Muscle layer of duodenum (tissue), 2 donors: ENCODE data around the gene ACE2.

Experiments used
- H3K27ac ChIP-seq: one replicate; pipeline ENCODE4 v1.7.0; 2013; ENCODE audit warnings: mild to moderate bottlenecking, low read length
- H3K27me3 ChIP-seq: one replicate; pipeline ENCODE4 v1.7.0; 2013; ENCODE audit warnings: low read depth, mild to moderate bottlenecking, control low read depth, low read length
- H3K36me3 ChIP-seq, 2 donors: one replicate each; pipeline ENCODE4 v1.7.0; 2013; ENCODE audit warnings: low read length in 2 of 2, control low read depth in 1 of 2, mild to moderate bottlenecking in 1 of 2; ENCODE audit not compliant: insufficient read depth in 2 of 2, control insufficient read depth in 1 of 2
- H3K4me1 ChIP-seq, 2 donors: one replicate each; pipeline ENCODE4 v1.7.0; 2013; ENCODE audit warnings: low read length in 2 of 2, mild to moderate bottlenecking in 2 of 2, control low read depth in 1 of 2, moderate library complexity in 1 of 2; ENCODE audit not compliant: insufficient read depth in 2 of 2, control insufficient read depth in 1 of 2
- H3K4me3 ChIP-seq, 2 donors: one replicate each; pipeline ENCODE4 v1.7.0; 2013; ENCODE audit warnings: low read length in 2 of 2, low read depth in 1 of 2, mild to moderate bottlenecking in 1 of 2
- H3K9me3 ChIP-seq, 2 donors: one replicate each; pipeline ENCODE4 v1.7.0; 2013; ENCODE audit warnings: low read length in 2 of 2, control low read depth in 1 of 2, mild to moderate bottlenecking in 1 of 2; ENCODE audit not compliant: control insufficient read depth in 1 of 2
- donor health status: healthy.

Gene ACE2

DNA sequence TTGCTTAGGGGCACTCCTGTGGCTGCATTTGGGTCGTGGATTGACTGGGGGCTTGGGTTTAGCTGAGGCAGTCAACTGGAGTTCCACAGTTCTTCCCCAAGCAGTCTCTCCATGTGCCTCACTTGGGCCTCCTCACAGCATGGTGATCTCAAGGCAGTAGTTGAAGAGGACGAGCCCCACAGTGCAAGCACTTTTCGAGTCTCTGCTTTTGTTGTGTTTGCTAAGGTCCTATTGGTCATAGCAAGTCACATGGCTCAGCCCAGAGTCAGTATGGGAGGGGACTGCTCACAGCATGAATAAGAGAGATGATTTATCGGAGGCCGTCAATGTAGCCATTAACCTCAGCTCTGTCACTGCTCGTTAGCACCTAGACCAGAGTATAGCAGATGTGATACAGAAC lies 70.4 kb downstream of the ACE2 start:
- Histone ChIP-seq H3K4me1 (no peaks in the 10 kb centered on the region), H3K27me3 (no peaks in the 10 kb centered on the region), H3K4me3 (no peak overlapping the region), H3K27ac (no peak overlapping the region), H3K9me3 (no peaks in the 10 kb centered on the region), H3K36me3 (no peaks in the 10 kb centered on the region)

DNA sequence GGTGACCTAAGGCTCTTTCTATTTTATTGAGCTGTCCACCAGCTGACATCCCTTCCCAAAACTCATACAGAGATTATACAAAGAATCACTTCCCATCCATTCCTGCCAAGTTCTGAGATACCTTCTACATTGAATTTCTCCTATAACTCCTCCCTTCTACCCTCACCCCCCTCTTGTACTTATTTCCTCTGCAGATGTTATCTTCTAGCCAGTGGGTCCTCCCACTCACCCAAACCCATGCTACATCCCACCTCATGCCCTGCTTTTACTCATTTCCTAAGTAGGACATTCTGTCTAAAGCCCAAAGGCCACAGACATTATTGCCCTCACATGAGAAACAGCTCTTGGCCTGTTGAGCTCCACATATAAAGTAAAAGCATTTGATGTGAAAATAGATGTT lies 71.6 kb downstream of the ACE2 start:
- Histone ChIP-seq H3K4me3 (no peak overlapping the region), H3K9me3 (no peaks in the 10 kb centered on the region), H3K36me3 (no peaks in the 10 kb centered on the region), H3K4me1 (no peaks in the 10 kb centered on the region), H3K27ac (no peak overlapping the region), H3K27me3 (no peaks in the 10 kb centered on the region)

DNA sequence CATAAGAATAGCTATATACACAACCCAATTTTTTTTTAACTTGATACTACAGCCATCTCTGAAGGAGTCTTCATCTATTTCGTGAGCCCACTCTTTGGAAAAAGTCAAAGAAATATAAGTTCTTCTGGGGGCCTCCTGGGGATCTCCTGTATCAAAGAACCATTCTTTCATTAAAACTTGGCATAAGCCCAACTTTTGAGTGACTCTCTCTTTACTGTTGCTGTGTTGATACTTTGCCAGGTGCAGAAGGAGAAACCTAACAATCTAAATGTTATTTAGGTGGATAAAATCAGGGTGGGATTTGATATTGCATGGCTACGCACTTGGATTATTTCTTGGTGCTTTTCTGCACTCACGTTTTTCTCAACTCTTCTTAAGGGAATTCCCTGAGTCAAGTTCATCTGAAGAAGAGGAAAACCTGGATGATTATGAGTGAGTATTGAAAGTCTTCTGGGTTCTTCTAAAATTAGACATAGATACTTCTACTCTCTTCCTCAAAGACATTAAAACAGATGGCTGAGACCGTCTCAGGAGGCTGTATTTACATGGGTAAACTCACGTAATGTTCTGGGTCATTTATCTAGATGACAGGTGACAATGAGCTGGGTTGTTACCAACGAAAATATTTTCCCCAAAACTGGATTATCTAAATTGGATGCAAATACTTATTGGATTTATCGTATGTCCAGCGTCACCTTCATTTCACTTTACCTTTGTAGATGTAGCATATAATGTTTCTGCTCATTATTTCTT lies 74.9 kb downstream of the ACE2 start:
- Histone ChIP-seq H3K9me3 (no peaks in the 10 kb centered on the region), H3K36me3 (no peaks in the 10 kb centered on the region), H3K27ac (no peak overlapping the region), H3K27me3 (no peaks in the 10 kb centered on the region), H3K4me1 (no peaks in the 10 kb centered on the region), H3K4me3 (no peak overlapping the region)

DNA sequence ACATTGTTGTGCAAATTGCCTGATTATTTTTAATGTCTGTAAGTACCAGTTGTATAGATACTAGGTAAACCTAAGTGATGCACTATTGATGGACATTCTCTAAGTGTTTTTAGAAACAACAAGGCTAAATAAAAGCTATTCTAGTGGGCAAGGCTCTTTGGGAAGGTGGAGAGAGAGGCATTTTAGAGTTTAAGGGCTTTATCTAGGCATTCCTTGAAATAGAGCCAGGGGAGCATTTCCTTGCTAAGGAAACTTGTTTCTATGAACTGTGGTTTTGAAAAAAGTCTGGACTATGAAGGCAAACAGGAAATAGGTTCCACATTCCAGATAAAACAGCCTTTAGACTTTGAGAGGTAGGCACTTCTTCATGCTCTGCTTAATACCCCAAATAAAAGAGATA lies 76.3 kb downstream of the ACE2 start:
- H3K4me3 ChIP-seq, result no peak overlapping the region
- no peaks in the 10 kb centered on the region for H3K4me1 ChIP-seq
- H3K36me3 ChIP-seq, result no peaks in the 10 kb centered on the region
- H3K9me3 ChIP-seq, result no peaks in the 10 kb centered on the region
- H3K27ac ChIP-seq, result no peak overlapping the region
- H3K27me3 ChIP-seq, result no peaks in the 10 kb centered on the region

GRCh38 chrX:15523088-15523487 lies 77.7 kb downstream of the ACE2 start:
- Histone ChIP-seq H3K4me3 (no peak overlapping the region), H3K4me1 (no peaks in the 10 kb centered on the region), H3K27me3 (no peaks in the 10 kb centered on the region), H3K36me3 (no peaks in the 10 kb centered on the region), H3K9me3 (no peaks in the 10 kb centered on the region), H3K27ac (no peak overlapping the region)

DNA sequence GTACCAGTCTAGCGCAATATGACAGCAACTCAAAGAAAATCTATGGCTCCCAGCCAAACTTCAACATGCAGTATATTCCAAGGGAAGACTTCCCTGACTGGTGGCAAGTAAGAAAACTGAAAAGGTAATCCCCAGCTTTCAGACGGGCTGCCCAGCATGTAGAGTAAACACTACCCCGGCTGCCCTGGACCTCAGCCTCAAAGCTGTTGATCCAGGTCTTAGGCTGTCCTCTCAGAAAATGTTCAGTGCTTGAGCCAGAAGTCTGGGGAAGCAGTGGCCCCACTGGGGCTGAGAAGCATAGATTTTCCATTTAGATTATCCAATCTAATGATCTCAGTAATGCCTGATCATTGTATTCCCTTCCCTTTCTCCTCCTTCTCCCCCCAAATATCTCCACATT lies 78.3 kb downstream of the ACE2 start:
- H3K9me3 ChIP-seq, result no peaks in the 10 kb centered on the region
- H3K27ac ChIP-seq, result no peak overlapping the region
- H3K27me3 ChIP-seq, result no peaks in the 10 kb centered on the region
- H3K4me3 ChIP-seq, result no peak overlapping the region
- no peaks in the 10 kb centered on the region for H3K4me1 ChIP-seq
- H3K36me3 ChIP-seq, result no peaks in the 10 kb centered on the region

GRCh38 chrX:15515931-15516330 lies 84.8 kb downstream of the ACE2 start:
- Histone ChIP-seq H3K4me3 (no peak overlapping the region), H3K27me3 (no peaks in the 10 kb centered on the region), H3K27ac (no peak overlapping the region), H3K36me3 (no peaks in the 10 kb centered on the region), H3K9me3 (no peaks in the 10 kb centered on the region), H3K4me1 (no peaks in the 10 kb centered on the region)

GRCh38 chrX:15514279-15514678 lies 86.5 kb downstream of the ACE2 start:
- Histone ChIP-seq H3K27me3 (no peaks in the 10 kb centered on the region), H3K36me3 (no peaks in the 10 kb centered on the region), H3K4me1 (no peaks in the 10 kb centered on the region), H3K27ac (no peak overlapping the region), H3K4me3 (no peak overlapping the region), H3K9me3 (no peaks in the 10 kb centered on the region)

DNA sequence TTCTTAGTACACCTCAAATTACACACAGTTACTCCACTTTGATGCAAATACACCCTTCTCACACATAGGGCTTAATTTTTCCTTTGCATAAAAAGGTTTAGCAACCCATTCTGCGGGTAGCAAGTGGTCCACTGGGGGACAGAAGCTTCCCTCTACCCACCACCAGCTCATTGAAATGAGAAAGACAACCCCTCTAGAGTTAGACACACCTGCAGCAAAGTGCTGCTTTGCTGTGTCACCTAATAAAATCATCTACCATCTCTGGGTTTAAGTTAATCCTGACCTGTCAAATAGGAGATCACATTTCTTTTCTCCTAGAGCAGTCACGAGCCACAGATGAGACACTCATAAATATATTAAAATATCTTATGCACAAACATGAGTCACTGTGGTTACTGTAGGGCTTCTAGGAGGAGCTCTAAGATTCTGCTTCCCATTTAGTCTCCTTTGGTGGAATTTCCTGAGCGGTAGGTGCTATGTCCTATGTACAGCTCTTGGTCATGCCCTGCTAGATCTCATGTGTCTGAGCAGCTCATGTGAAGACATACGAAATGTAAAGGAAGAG lies 88.3 kb downstream of the ACE2 start:
- Histone ChIP-seq H3K27me3 (no peaks in the 10 kb centered on the region), H3K27ac (no peak overlapping the region), H3K36me3 (no peaks in the 10 kb centered on the region), H3K9me3 (no peaks in the 10 kb centered on the region), H3K4me1 (no peaks in the 10 kb centered on the region), H3K4me3 (no peak overlapping the region)

GRCh38 chrX:15511563-15511962 lies 89.2 kb downstream of the ACE2 start:
- Histone ChIP-seq H3K36me3 (no peaks in the 10 kb centered on the region), H3K9me3 (no peaks in the 10 kb centered on the region), H3K4me1 (no peaks in the 10 kb centered on the region), H3K27ac (no peak overlapping the region), H3K27me3 (no peaks in the 10 kb centered on the region), H3K4me3 (no peak overlapping the region)
